Measurements from ENCODE around the gene IL1RAPL1.
A peak's percentile ranks its signal among the peaks of the same experiment; 100 is the strongest.
"Not testable (repeated sequence)": the region's sequence is repeated elsewhere in the genome, so short reads cannot be mapped to it uniquely, and the experiment has no call there.

IL1RAPL1 gene

GRCh38 chrX:29082558-29082957 lies 495.3 kb downstream of the IL1RAPL1 start:
- no peak overlapping the region for H3K27ac ChIP-seq
- no peak for TF ChIP-seq CTCF (conservative IDR thresholded peaks at IDR 0.05)

GRCh38 chrX:29083823-29084222 lies 496.6 kb downstream of the IL1RAPL1 start:
- TF ChIP-seq CTCF (conservative IDR thresholded peaks at IDR 0.05): no peak
- H3K27ac ChIP-seq: no peak overlapping the region

- H3K27ac ChIP-seq: no peak overlapping the region
- TF ChIP-seq CTCF (conservative IDR thresholded peaks at IDR 0.05): peak; percentile 79
Measured at GRCh38 chrX:29090811-29091210, 503.6 kb downstream of the IL1RAPL1 start.

GRCh38 chrX:29107231-29107630 lies 520.0 kb downstream of the IL1RAPL1 start:
- no peak for TF ChIP-seq CTCF (conservative IDR thresholded peaks at IDR 0.05)
- H3K27ac ChIP-seq: no peak overlapping the region

- no peak for TF ChIP-seq CTCF (conservative IDR thresholded peaks at IDR 0.05)
- peak overlapping the region; percentile 69 for H3K27ac ChIP-seq
Measured at GRCh38 chrX:29110041-29110440, 522.8 kb downstream of the IL1RAPL1 start.

- TF ChIP-seq CTCF (conservative IDR thresholded peaks at IDR 0.05): no peak
- H3K27ac ChIP-seq: peak overlapping the region; percentile 52
Measured at GRCh38 chrX:29113221-29113620, 526.0 kb downstream of the IL1RAPL1 start.

GRCh38 chrX:29122817-29123216 lies 535.6 kb downstream of the IL1RAPL1 start:
- H3K27ac ChIP-seq: not testable (repeated sequence)

GRCh38 chrX:29130905-29131304 lies 543.7 kb downstream of the IL1RAPL1 start:
- TF ChIP-seq CTCF (conservative IDR thresholded peaks at IDR 0.05): no peak

More at GRCh38 chrX:29130905-29131304, 543.7 kb downstream of the IL1RAPL1 start:
- H3K27ac ChIP-seq: no peak overlapping the region

Data from VCaP (cell line).